DOHH2 (cell line): ENCODE measurements around the gene ZW10.

Experiments
- EZH2phosphoT487 ChIP-seq: fragments of 200-600 bp; sonication (generic); IDR thresholded peaks from 2 replicates; pipeline ENCODE4 v1.6.1; 2017; ENCODE audit warnings: borderline replicate concordance, mild to moderate bottlenecking, antibody characterized with exemption, low read length, moderate library complexity, mixed read lengths
- TF ChIP-seq, protein P1 (sequence below): fragments of 200-600 bp; sonication (generic); IDR thresholded peaks from one replicate; pipeline ENCODE4 v1.5.1; 2014; ENCODE audit warnings: antibody characterized with exemption, mild to moderate bottlenecking, low read depth, low read length; ENCODE audit not compliant: poor library complexity, severe bottlenecking

- TF ChIP-seq, protein P1, sequence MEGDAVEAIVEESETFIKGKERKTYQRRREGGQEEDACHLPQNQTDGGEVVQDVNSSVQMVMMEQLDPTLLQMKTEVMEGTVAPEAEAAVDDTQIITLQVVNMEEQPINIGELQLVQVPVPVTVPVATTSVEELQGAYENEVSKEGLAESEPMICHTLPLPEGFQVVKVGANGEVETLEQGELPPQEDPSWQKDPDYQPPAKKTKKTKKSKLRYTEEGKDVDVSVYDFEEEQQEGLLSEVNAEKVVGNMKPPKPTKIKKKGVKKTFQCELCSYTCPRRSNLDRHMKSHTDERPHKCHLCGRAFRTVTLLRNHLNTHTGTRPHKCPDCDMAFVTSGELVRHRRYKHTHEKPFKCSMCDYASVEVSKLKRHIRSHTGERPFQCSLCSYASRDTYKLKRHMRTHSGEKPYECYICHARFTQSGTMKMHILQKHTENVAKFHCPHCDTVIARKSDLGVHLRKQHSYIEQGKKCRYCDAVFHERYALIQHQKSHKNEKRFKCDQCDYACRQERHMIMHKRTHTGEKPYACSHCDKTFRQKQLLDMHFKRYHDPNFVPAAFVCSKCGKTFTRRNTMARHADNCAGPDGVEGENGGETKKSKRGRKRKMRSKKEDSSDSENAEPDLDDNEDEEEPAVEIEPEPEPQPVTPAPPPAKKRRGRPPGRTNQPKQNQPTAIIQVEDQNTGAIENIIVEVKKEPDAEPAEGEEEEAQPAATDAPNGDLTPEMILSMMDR = no peak
- TF ChIP-seq EZH2phosphoT487 = no peak
These were observed 44.9 kb upstream of the ZW10 start for GRCh38 chr11:113818426-113818825.
